Loucy (cell line): ENCODE measurements around the gene BTRC.
"Not testable (repeated sequence)": the region's sequence is repeated elsewhere in the genome, so short reads cannot be mapped to it uniquely, and the experiment has no call there.

Experiments
- H2AFZ ChIP-seq: fragments of 200-600 bp; sonication (generic); 2 replicates; pipeline ENCODE4 v1.6.0; 2016; ENCODE audit warnings: antibody characterized with exemption, mild to moderate bottlenecking, low read length, moderate library complexity
- H3F3A ChIP-seq: fragments of 200-600 bp; 2 replicates; pipeline ENCODE4 v1.6.0; 2016; ENCODE audit warnings: antibody characterized with exemption, low read depth, mild to moderate bottlenecking
- H3K27me3 ChIP-seq: fragments of 200-600 bp; sonication (generic); 2 replicates; pipeline ENCODE4 v1.6.1; 2014; ENCODE audit warnings: low read length, mild to moderate bottlenecking; ENCODE audit not compliant: insufficient read depth, poor library complexity, severe bottlenecking
- H3K36me3 ChIP-seq: fragments of 200-600 bp; sonication (generic); 2 replicates; pipeline ENCODE4 v1.6.1; 2016; ENCODE audit warnings: low read length; ENCODE audit not compliant: insufficient read depth
- H3K4me1 ChIP-seq: fragments of 200-600 bp; sonication (generic); 2 replicates; pipeline ENCODE4 v1.5.1; 2014; ENCODE audit warnings: low read length, mild to moderate bottlenecking; ENCODE audit not compliant: insufficient read depth, poor library complexity, severe bottlenecking
- H3K4me2 ChIP-seq: fragments of 200-600 bp; sonication (generic); 2 replicates; pipeline ENCODE4 v1.6.0; 2014; ENCODE audit warnings: antibody characterized with exemption, low read length, low read depth, mild to moderate bottlenecking; ENCODE audit not compliant: poor library complexity, severe bottlenecking
- H3K4me3 ChIP-seq: fragments of 200-600 bp; sonication (generic); 2 replicates; pipeline ENCODE4 v1.5.1; 2014; ENCODE audit warnings: low read length, mild to moderate bottlenecking, mixed read lengths; ENCODE audit not compliant: poor library complexity, severe bottlenecking
- H3K79me2 ChIP-seq: fragments of 200-600 bp; sonication (generic); 2 replicates; pipeline ENCODE4 v1.6.1; 2014; ENCODE audit warnings: low read length; ENCODE audit not compliant: insufficient read depth
- H3K9ac ChIP-seq: fragments of 200-600 bp; sonication (generic); 2 replicates; pipeline ENCODE4 v1.6.0; 2014; ENCODE audit warnings: mild to moderate bottlenecking, low read depth, low read length, moderate library complexity; ENCODE audit not compliant: poor library complexity, severe bottlenecking
- H3K9me2 ChIP-seq: fragments of 200-600 bp; sonication (generic); replicated peaks from 2 replicates; pipeline ENCODE4 v1.6.1; 2016; ENCODE audit warnings: low read depth, low read length, mixed read lengths
- H3K9me3 ChIP-seq: fragments of 200-600 bp; sonication (generic); 2 replicates; pipeline ENCODE4 v1.6.1; 2014; ENCODE audit warnings: mild to moderate bottlenecking, antibody characterized with exemption, low read length, low read depth; ENCODE audit not compliant: insufficient read depth
- H4K20me1 ChIP-seq: fragments of 200-600 bp; sonication (generic); 2 replicates; pipeline ENCODE4 v1.6.0; 2014; ENCODE audit warnings: antibody characterized with exemption, low read length, mild to moderate bottlenecking; ENCODE audit not compliant: insufficient read depth, poor library complexity, severe bottlenecking
- EZH2phosphoT487 ChIP-seq: fragments of 200-600 bp; IDR thresholded peaks from 2 replicates; pipeline ENCODE4 v1.6.1; 2018; ENCODE audit warnings: antibody characterized with exemption, mild to moderate bottlenecking, moderate library complexity, borderline replicate concordance
- TF ChIP-seq, protein P1 (sequence below): fragments of 200-600 bp; sonication (generic); conservative IDR thresholded peaks from 2 replicates; pipeline ENCODE4 v1.5.1; 2014; ENCODE audit warnings: mild to moderate bottlenecking, antibody characterized with exemption, low read length

Gene BTRC

DNA sequence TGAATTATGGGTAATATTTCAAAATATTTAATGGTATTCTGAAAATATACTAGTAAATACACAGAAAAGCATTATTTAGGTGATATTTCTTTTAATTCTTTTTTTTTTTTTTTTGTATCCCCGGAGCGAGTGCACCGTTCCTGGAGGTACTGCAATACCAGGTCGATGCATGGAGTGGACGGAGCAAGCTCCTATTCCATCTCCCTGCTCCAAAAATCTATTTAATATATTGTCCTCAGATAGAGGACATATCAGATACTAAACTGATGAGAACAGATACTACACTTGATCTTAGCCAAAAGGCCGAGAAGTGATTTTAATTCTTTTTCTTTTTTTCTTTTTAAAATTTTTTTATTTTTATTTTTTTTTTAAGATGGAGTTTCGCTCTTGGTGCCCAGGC, 10.8 kb downstream of the BTRC start:
- Histone ChIP-seq H4K20me1 (peaks cover 4% of the 10 kb centered on the region), H2AFZ (no peak overlapping the region), H3K4me3 (no peak overlapping the region), H3K4me2 (no peak overlapping the region), H3K9me3 (no peaks in the 10 kb centered on the region), H3K27me3 (no peaks in the 10 kb centered on the region), H3F3A (no peaks in the 10 kb centered on the region), H3K36me3 (no peaks in the 10 kb centered on the region), H3K9ac (no peak overlapping the region), H3K4me1 (no peaks in the 10 kb centered on the region), H3K79me2 (peaks cover 48% of the 10 kb centered on the region), H3K9me2 (no peaks in the 10 kb centered on the region)
- TF ChIP-seq EZH2phosphoT487, result no peak
- TF ChIP-seq, protein P1, sequence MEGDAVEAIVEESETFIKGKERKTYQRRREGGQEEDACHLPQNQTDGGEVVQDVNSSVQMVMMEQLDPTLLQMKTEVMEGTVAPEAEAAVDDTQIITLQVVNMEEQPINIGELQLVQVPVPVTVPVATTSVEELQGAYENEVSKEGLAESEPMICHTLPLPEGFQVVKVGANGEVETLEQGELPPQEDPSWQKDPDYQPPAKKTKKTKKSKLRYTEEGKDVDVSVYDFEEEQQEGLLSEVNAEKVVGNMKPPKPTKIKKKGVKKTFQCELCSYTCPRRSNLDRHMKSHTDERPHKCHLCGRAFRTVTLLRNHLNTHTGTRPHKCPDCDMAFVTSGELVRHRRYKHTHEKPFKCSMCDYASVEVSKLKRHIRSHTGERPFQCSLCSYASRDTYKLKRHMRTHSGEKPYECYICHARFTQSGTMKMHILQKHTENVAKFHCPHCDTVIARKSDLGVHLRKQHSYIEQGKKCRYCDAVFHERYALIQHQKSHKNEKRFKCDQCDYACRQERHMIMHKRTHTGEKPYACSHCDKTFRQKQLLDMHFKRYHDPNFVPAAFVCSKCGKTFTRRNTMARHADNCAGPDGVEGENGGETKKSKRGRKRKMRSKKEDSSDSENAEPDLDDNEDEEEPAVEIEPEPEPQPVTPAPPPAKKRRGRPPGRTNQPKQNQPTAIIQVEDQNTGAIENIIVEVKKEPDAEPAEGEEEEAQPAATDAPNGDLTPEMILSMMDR, result no peak

DNA sequence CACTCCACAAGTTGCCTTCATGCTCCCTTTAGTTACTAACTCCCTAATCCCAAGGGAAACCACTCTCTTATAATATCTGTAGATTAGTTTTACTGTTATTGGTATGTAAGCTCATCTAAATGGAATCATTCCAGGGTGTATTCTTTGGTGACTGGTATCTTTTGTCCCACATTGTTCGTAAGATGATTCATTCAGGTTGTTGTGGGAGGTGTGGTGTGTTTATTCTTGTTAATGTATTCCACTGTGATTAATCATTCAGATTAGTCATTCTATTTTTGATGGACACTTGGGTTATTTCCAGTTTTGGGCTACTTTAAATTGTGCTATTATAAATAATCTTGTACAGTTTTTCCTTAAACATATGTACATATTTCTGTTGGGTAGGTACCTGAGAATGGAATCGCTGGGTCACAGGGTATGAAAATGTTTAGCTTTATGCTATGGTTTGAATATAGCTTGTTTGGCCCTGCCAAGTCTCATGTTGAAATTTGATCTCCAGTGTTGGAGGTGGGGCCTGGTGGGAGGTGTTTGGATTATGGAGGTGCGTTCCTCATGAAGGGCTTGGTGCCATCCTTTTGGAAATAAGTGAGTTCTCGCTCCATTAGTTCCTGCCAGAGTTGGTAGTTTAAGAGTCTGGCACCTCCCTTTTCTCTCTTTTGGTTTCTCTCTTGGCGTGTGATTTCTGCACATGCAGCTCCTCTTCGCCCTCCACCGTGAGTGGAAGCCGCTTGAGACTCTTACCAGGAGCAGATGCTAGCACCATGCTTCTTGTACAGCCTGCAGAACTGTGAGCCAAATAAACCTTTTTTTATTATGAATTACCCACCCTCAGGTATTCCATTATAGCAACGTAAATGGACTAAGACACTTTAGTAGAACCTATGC, 13.8 kb downstream of the BTRC start:
- H3K9ac ChIP-seq, result no peak overlapping the region
- no peaks in the 10 kb centered on the region for H3F3A ChIP-seq
- H2AFZ ChIP-seq, result no peak overlapping the region
- H4K20me1 ChIP-seq, result peaks cover 4% of the 10 kb centered on the region
- no peaks in the 10 kb centered on the region for H3K36me3 ChIP-seq
- H3K4me1 ChIP-seq, result no peaks in the 10 kb centered on the region
- H3K27me3 ChIP-seq, result no peaks in the 10 kb centered on the region
- no peak for TF ChIP-seq EZH2phosphoT487
- H3K79me2 ChIP-seq, result peaks cover 39% of the 10 kb centered on the region
- no peaks in the 10 kb centered on the region for H3K9me3 ChIP-seq
- H3K4me3 ChIP-seq, result no peak overlapping the region
- H3K4me2 ChIP-seq, result no peak overlapping the region
- H3K9me2 ChIP-seq, result no peaks in the 10 kb centered on the region

DNA sequence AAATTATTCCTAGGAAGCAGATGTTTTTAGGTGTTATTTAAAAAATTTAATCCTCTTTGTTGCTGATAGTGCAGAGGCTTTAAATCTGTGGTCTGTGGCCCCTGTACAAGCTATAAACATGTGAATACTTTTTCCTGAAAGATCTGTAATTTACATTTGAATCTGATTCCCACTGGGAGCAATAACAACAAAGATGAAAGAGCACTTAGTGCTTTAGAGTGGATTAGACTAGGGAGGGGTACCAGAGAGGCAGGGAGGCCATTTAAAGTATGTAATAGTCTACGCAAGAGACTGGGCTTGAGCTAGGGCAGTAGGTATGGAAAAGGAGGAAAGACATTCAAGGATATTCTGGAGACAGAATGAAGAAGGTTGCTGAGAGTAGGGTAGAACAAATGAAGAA, 19.1 kb downstream of the BTRC start:
- Histone ChIP-seq H3K4me1 (peaks cover 12% of the 10 kb centered on the region), H3K9me2 (no peaks in the 10 kb centered on the region), H3K36me3 (no peaks in the 10 kb centered on the region), H3K27me3 (no peaks in the 10 kb centered on the region), H3K4me2 (no peak overlapping the region), H3K79me2 (peaks cover 39% of the 10 kb centered on the region; the same call in 1 of the 2 replicates), H3K9ac (no peak overlapping the region), H4K20me1 (no peaks in the 10 kb centered on the region), H2AFZ (no peak overlapping the region), H3F3A (no peaks in the 10 kb centered on the region), H3K9me3 (no peaks in the 10 kb centered on the region), H3K4me3 (no peak overlapping the region)
- no peak for TF ChIP-seq EZH2phosphoT487
- TF ChIP-seq, protein P1, result no peak

DNA sequence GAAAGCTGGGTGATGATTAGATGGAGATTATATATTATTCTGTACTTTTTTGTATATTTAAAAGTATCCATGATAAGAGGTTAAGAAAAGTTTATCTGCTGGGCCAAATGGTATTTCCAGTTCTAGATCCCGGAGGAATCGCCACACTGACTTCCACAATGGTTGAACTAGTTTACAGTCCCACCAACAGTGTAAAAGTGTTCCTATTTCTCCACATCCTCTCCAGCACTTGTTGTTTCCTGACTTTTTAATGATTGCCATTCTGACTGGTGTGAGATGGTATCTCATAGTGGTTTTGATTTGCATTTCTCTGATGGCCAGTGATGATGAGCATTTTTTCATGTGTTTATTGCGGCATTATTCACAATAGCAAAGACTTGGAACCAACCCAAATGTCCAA, 20.0 kb downstream of the BTRC start:
- not testable (repeated sequence) for H3K4me3 ChIP-seq, H3F3A ChIP-seq, H4K20me1 ChIP-seq, H3K9me3 ChIP-seq, H3K9ac ChIP-seq, H3K4me2 ChIP-seq, H3K9me2 ChIP-seq, H2AFZ ChIP-seq, H3K27me3 ChIP-seq, H3K36me3 ChIP-seq
- H3K79me2 ChIP-seq, result peaks cover 33% of the 10 kb centered on the region; the same call in 1 of the 2 replicates
- H3K4me1 ChIP-seq, result peaks cover 12% of the 10 kb centered on the region
